A549 (cell line): Measurements from ENCODE around the gene LIG3.

Experiments used
- CHD2 ChIP-seq: fragments of 150-350 bp; IDR thresholded peaks from 2 replicates; pipeline ENCODE4 v1.6.1; 2014; ENCODE audit warnings: low read length; ENCODE audit not compliant: partially characterized antibody
- JUN ChIP-seq, 2 experiments: fragments of >200 bp; sonication (Bioruptor Twin); formaldehyde crosslinking; IDR thresholded peaks; 2 replicates in 1 of 2; 3 replicates in 1 of 2; pipeline ENCODE4 v1.6.1; 2016 to 2017
- POLR2A ChIP-seq: IDR thresholded peaks from 2 replicates; pipeline ENCODE4 v1.6.1; 2012; ENCODE audit warnings: mild to moderate bottlenecking, low read length
- POLR2AphosphoS2 ChIP-seq: conservative IDR thresholded peaks from 2 replicates; pipeline ENCODE4 v1.6.1; 2012; ENCODE audit warnings: low read length, improper control_type of control experiment, inconsistent platforms
- SREBF2 ChIP-seq: fragments of 450-650 bp; IDR thresholded peaks from 2 replicates; pipeline ENCODE4 v1.6.1; 2014; ENCODE audit warnings: mild to moderate bottlenecking, moderate library complexity
- ZNF302 ChIP-seq: fragments of 250-450 bp; sonication (Bioruptor Pico); IDR thresholded peaks from 2 replicates; pipeline ENCODE4 v1.9.0; 2021; ENCODE audit warnings: inconsistent platforms, mild to moderate bottlenecking, moderate library complexity
- TF ChIP-seq, protein P1 (sequence below): fragments of >200 bp; sonication (Bioruptor Twin); formaldehyde crosslinking; IDR thresholded peaks from 3 replicates; pipeline ENCODE4 v1.5.1; 2016
- TF ChIP-seq, protein P2 (sequence below): IDR thresholded peaks from 2 replicates; pipeline ENCODE4 v1.6.1; 2012

DNA sequence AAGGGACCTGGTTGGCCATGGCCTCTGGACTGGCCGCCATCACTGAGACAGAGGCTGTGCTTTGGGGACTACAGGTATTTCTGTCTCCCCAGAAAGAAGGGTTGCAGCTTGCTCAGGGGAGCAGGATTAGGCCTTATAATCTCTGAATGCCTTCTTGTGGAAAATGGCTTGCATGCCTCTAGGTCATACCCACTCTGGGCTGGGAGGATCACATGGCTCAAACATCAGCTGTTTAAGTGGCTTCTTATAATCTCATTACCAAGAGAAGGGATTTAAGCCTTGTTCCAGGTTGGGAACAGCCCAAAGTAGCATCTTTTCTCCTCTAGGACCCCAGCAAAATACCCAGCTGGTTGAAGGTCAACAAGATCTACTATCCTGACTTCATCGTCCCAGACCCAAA, 19.1 kb downstream of the LIG3 start:
- TF ChIP-seq, protein P1, sequence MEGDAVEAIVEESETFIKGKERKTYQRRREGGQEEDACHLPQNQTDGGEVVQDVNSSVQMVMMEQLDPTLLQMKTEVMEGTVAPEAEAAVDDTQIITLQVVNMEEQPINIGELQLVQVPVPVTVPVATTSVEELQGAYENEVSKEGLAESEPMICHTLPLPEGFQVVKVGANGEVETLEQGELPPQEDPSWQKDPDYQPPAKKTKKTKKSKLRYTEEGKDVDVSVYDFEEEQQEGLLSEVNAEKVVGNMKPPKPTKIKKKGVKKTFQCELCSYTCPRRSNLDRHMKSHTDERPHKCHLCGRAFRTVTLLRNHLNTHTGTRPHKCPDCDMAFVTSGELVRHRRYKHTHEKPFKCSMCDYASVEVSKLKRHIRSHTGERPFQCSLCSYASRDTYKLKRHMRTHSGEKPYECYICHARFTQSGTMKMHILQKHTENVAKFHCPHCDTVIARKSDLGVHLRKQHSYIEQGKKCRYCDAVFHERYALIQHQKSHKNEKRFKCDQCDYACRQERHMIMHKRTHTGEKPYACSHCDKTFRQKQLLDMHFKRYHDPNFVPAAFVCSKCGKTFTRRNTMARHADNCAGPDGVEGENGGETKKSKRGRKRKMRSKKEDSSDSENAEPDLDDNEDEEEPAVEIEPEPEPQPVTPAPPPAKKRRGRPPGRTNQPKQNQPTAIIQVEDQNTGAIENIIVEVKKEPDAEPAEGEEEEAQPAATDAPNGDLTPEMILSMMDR = no peak
- no peak for TF ChIP-seq CHD2
- TF ChIP-seq SREBF2 = no peak
- TF ChIP-seq POLR2AphosphoS2 = no peak
- no peak for TF ChIP-seq ZNF302 (CRISPR knock-in tag)
- TF ChIP-seq, protein P2, sequence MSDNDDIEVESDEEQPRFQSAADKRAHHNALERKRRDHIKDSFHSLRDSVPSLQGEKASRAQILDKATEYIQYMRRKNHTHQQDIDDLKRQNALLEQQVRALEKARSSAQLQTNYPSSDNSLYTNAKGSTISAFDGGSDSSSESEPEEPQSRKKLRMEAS = no peak
- TF ChIP-seq POLR2A = no peak
- no peak for TF ChIP-seq JUN (IDR thresholded peaks at IDR 0.05)
